Frontal cortex (tissue), 4 donors: Measurements from ENCODE around the gene ABCF2. TPM values are rescaled to one million over a fixed set of nuclear protein-coding genes. Genes with fewer than 3 reads are reported as not detected.
A peak's percentile ranks its signal among the peaks of the same experiment; 100 is the strongest.

ENCODE experiments used
- DNase-seq, 2 donors: peaks; one replicate each; pipeline ENCODE4 v3.0.0; 2012; ENCODE audit warnings: low spot score in 2 of 2
- FAIRE-seq: peaks from 2 replicates; lab custom pipeline; 2012; peaks lifted over from hg19 to GRCh38; lab: Jason Lieb, UNC
- total RNA-seq: library from RNA; depleted of rRNA; stranded (reverse); fragments of >200 nt; gene quantifications from one replicate; pipeline ENCODE4 v1.2.3, GENCODE V29; 2014
- donor health status: control.
- donor health status: control.
- donor health status: control.

ABCF2 gene
- total RNA-seq, 1 donor from 2014 or later: 38.3 TPM

DNA sequence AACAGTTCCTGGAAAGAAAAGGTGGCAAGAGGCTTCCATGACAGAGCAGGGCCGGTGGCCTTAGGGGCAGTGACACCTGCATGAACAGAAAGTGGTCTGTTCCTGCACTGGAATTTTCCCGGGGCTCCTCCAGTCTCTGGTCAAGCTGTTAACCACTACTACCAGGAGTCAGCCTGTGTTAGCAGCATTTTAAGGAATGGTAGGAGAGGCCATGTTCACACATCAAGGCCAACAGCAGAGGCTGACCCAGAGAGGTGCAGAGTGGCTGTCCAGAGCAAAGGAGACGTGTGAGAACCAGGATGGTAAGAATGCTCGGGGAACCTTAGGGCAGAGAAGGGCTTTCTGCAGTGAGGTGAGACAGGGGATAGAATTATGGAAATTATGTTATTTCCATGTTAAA lies 25.3 kb downstream of the ABCF2 start:
- no peak for FAIRE-seq
- DNase-seq: no peak

DNA sequence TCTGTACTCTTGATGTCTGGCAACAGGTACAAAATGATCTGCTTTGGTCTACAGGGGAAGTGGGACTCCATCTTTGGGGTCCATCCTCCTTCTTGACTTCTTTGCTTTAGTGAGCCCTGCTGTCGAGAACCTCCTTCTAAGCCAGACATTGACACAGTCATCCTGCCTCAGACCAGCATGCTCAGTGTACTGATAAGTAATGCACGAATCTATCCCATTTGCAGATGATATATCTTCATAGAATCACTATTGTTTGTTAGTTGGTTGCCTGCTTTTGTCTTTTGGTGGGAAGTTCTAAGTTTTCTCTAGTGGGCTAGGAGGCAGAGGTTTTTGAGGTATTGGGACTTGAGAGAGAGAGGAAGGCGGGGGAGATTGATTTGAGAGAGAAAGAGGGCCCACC lies 25.7 kb downstream of the ABCF2 start:
- no peak for FAIRE-seq

DNA sequence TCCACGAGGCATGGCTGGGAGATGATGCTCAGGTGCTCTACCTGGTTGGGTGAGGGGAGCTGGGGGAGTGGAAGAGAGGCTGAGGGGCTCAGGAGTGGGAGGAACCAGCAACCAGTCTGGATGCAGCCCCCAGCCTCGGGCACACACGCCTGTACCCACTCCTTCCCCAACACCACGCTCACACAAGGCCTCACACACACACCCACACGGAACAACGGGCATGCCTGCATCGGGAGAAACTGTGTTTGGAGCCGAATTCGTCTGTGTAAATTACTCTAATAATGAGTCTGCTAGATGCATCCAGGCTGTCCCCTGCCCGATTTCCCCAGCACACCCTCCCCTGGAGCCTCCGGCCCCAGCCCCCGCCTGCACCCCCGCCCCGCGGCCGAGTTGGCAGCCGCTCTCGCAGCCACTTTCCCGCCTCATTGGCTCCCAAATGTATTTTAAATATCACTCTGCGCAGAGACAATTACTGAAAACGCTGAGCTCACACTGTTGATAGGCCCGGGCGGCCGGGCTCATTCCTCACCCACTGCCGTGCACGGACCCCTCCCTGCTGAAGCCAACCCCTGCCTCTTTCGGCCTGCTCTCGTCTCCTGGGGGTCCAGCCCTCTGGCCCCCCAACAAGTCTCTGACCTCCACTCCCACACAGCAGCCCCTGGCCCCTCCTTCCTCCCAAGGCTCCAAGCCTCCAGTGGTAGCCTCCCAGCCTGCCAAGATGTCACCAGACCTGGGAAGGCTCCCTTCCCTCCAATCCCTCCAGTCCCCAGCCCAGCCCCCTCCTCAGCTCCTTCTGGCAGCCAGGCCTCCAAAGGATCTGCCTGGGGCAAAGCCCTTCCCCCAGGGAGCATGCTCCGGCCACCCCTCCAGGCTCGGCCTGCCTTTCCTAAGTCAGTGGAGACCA lies 27.8 kb downstream of the ABCF2 start:
- peak in 1 of 2 donors; percentile 64 for DNase-seq
- FAIRE-seq: no peak

More for the DNA sequence above, 25.7 kb downstream of the ABCF2 start:
- DNase-seq: no peak

DNA sequence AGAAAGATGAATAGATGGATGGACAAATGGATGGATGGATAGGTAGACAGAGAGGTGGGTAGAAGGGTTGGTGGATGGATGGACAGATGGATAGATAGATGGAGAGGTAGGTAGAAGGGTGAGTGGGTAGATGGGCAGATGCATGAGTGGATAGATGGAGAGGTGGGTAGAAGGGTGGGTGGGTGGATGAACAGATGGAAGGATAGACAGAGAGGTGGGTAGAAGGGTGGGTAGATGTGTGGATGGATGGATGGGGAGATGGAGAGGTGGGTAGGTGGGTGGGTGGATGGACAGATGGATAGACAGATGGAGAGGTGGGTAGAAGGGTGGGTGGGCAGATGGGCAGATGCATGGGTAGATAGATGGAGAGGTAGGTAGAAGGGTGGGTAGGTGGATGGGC lies 29.1 kb downstream of the ABCF2 start:
- DNase-seq: no peak
- FAIRE-seq: no peak

DNA sequence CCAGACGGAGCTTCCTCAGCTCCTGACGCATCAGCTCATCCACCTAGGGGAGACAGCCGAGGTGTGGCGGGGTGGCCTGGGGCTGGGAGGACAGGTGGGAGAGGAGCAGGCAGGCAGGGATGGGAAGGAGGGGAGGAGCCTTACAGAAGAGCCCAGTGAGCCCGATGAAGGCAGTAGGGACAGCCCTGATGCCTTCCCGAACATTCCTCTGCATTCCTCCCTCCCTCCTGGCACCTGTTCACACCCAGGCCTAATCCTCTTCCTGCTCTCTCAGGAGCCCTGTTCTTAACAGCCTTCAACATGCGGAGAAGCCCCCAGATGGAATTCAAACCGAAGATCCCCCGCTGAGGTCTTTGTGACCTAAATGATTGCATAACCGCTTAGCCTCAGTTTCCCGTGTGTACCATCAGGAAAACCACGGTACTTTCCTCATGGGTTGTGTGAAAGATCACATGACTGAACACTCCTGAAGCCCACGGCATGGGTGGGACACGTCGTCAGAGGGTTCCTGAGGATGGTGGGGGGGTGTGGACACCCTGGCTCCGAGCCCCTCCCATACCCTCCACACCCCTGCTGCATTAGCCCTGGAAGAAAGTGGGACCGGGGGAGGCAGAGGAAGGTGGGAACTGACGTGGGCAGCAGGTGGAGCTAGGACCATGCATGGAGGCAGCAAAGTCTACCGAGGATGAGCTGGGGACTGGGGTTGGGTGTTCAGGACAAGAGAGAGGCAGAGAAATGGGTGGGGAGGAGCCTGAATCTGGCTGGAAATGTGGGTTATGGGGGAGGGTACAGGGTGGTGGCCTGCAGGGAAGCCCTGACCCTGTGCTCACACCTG lies 31.2 kb downstream of the ABCF2 start:
- no peak for FAIRE-seq
- DNase-seq: no peak

DNA sequence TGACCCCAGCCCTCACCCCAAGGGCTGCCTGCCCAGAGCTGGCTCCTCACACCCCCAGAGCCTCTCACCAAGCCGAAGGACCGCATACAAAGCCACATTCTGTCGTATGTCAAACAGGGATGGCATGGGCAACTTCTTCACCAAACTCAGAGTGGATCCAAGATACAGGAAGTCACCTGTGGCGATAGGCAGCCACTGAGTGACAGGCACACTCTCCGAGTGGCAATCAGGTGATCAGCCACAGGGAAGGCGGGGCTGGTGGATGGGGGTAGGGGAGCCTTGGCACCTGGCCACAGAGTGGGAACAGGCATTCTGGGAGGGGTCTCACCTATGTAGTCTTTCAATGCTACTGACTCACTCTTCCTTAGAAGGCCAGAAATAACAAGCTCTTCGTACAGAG lies 32.8 kb downstream of the ABCF2 start:
- DNase-seq (no peak), FAIRE-seq (no peak)

DNA sequence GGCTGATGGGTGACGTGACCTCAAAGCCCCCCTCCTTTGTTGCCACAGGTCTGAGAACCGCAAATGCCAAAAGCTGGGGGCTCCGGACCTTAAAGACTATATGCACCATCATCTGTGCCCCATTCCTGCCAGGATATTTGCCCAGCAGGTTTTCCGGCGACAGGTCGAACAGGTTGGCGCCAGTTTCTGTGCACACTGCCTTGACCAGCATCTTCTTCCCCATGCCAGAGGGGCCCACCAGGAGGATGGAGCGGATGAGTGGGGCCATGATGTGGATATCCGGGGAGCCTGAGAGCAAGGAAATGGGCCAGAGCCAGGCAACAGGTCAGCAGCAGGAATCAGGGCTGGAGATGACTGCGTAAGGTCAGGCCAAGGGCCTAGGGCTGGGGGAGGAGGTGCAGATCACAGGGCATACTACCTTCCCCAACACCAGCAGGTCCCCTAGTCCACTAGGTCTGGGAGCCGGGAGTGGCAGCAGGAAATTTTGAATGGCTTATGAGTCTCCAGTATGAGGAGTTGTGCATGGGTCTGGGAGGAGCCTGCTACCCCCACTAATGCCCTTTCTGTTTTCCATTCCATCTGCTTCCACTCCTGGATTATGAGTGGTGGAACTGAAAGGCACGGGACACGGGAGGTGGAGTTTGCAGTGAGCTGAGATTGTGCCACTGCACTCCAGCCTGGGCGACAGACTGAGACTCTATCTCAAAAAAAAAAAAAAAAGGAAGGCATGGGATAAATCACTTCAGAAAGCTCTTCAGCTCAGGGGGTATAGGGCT lies 33.6 kb downstream of the ABCF2 start:
- FAIRE-seq: no peak
- no peak for DNase-seq

DNA sequence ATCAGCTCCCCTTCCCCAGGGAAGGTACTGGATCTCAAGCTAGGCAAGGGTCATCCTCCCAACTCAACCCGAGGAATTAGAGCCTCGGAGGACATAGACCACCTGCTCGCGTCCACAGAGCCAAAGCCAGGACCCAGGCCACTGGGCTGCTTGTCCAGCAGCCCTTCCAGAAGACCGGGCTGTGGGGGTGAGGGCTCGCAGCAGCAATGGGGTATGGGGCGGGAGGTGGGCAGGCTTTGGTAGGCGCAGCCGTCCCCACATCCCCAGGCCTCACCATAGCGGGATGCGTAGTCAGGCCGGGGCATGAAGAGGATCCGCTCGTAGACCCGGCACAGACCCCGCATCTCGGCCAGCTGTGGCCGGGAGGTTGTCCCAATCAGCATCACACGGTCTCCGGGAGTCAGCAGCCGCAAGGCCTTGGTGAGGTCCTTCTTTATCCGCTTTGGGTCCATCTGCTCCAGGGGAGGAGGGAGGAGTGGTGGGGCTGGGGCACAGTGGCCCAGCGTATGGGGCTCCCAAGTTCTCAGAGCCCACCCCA lies 34.9 kb downstream of the ABCF2 start:
- FAIRE-seq (no peak), DNase-seq (no peak)

DNA sequence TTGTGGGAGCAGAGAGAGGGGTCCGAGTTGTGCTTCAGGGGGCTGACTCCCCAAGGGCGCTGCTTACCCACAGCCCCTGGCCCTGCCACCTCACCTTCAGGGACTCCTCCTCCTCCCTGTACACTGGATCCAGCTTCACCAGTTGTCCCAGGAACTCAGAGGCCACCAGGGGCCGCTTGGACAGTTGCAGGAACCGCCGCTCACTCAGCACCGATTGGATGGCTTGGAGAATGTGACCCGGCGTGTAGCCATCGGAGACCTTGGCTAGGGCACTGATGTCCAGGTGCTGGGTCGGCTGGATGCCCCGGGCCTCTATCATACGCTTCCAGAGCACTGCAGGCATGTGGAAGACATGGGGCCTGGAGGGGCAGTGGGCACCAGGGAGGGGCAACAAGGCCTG lies 35.5 kb downstream of the ABCF2 start:
- DNase-seq (no peak), FAIRE-seq (no peak)

DNA sequence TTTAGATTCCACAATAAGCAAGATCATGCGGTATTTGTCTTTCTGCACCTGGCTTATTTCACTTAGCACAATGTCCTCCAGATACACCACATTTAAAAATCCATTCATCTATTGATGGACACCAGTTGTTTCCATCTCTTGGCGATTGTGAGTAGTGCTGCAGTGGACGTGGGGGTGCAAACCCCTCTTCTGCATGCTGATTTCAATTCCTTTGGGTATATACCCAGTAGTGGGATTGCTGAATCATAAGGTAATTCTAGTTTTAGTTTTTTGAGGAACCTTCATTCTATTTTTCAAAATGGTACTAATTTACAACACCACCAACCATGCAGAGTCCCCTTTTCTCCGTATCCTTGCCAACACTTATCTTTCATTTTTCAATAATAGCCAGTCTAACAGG lies 38.0 kb downstream of the ABCF2 start:
- FAIRE-seq (no peak), DNase-seq (no peak)

DNA sequence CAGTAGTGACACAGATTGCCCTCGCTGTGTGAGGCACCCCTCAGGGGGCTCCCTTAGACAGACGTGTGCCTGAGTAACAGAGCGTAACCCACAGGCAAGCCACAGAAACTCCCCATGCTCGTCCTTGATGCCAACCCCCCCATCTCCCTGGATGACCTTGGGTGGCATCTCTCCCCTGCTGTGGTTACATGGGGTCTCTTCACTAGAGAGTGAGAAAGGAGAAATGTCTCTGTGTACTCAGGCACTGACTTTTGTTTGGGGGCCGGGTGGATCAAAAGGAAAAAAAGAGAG lies 38.8 kb downstream of the ABCF2 start:
- no peak for DNase-seq
- no peak for FAIRE-seq

DNA sequence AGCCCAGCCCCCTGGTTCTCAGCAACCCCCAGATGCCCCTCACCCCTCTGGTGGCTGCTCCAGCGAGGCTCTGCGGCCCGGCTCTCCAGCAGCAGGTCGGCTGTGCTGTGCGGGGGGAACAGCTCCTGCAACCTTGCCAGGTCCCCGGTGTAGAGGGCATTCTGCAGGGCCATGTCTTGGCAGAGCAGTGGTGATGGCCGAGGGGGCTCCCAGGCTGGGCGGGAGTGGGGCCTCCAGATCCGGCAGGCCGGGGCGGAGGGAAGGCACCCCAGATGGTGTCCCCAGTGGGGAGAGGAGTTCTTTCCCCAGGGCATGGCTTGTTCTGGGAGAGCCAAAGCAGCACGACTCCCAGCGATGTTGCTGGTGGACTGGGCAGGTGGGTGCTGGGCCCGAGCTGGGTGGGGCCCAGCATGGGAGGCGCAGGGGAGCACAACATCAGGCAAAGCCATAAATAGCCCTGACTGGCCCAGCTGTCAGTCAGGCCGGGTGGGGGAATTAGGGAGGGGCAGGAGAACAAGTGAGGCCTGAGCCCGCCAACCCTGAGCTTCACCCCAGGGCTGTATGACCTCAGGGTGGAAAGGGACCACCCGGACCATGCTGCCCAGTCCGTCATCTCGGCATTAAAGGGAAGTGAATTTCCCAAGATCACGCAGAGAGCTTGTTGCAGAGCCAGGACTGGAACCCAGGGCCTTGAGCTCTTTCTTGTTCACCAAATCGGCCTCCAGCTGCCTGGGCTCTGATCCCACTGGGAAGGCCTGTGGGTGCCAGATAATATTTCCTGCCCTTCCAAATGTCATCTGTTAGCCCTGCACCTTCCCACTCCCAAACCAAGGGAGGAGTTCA lies 39.4 kb downstream of the ABCF2 start:
- FAIRE-seq (no peak), DNase-seq (no peak)

DNA sequence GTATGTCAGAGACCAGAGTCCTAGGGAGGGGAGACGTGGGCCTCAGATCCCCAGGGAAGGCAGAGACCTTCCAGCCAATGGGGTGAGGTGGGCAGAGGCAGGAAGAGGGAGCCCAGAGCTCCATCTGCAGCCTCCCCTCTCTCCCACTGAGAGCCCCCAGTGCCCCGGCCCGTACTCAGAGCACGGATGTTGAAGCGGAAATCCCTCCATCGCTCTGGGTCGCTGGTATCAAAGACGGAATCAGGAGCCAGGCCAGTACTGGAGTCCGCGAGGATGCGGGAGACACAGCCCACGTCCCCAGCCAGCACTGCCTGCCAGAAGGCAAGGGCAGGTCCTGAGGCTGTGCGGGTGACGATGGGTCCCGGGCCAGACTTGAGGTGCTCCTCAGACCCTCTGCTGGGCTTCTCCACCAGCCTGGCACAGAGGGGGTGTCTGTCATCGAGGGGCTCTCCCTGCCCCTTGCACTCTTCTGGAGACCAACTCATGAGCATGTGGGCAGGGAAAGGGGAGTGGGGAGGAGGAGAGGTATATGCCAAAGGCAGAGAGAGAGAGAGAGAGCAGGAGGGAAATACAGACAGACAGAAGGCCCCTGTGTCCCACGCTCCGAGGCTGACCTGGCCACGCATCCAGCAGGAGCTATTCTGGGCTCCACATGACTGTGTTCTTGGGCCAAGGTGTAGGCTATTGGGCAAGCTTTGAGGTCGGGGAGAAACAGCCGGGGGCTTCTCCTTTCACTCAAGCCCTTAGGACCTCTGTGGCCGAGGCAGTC lies 40.2 kb downstream of the ABCF2 start, which contains the start of gene ASB10:
ASB10 (minus strand) TSS at position 611 of the 769 bp plus-strand sequence; CDS start at position 491, 120 bp downstream.
- DNase-seq (no peak), FAIRE-seq (no peak)

DNA sequence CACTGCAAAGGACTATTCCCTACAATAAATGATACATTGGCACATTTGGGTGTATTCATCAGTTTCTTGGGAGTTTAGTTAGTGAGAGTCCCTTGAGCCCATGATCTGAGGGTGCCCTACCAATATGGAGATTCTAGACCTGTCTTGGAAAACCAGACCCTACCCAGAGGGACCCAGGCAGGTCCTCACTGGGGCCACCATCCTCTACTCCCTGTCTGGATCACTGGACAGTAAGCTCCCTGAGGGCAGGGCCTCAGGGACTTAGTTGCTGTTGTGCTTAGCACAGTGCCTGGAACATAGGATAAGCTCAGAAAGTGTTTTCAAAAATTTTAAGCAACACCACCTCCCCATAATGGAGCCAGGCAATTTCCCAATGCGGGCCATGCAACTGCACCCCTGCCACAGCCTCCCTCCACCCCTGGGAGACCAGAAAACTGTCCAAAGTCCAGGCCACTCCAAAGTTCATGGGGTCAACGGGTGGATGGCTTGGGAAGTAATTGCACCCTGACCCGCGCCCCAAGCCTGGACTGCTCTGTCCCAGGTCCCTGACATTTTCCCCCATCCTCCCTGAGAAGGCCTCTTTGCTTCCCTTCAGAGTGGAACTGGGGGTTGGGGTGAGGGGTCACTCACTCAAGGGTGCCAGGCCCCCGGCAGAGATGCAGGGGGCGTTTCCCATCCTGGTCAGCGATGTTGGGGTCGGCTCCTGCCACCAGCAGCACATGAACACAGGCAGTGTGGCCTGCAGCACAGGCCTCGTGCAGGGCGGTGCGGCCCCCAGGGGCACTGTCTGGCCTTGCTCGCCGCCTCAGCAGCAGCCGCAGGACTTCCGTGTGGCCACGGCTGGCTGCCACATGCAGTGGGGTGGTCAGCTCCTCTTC lies 41.0 kb downstream of the ABCF2 start:
- no peak for DNase-seq
- FAIRE-seq: no peak

DNA sequence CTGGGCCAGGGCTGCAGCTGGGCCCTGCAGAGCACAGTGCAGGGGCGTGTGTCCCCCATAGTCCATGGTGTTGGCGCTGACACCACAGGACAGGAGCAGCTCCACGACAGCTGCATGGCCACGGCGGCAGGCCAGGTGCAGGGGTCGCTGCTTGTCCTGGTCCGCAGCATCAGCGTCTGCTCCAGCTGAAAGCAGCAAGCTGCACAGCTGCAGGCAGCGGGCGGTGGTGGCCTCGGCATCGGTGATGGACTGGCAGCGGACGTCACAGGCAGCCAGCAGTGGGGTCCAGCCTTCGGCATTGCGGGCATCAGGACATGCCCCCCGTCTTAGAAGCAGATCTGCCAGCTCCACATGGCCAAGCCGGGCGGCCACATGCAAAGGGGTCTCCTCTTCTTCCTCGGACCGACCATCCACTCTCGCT lies 46.0 kb downstream of the ABCF2 start:
- FAIRE-seq (no peak), DNase-seq (no peak)

DNA sequence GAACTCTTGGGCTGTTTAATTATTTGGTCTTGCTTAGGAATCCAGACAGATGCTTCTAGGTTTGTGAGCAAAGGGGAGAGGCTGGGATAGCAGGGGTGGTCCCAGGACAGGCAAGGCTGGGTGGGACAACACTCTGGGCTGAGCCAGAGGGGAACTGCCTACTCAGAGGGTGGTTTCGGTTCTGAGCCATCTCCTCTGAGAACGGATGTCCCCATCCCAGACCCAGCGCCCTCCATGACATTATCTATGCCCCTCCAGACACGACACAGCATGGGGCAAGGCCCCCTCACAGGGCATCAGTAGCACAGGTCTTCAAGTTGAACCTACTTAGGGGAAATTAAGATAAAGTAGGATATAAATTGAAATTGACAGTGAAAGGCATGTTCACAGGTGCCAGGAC lies 47.1 kb downstream of the ABCF2 start:
- no peak for DNase-seq

DNA sequence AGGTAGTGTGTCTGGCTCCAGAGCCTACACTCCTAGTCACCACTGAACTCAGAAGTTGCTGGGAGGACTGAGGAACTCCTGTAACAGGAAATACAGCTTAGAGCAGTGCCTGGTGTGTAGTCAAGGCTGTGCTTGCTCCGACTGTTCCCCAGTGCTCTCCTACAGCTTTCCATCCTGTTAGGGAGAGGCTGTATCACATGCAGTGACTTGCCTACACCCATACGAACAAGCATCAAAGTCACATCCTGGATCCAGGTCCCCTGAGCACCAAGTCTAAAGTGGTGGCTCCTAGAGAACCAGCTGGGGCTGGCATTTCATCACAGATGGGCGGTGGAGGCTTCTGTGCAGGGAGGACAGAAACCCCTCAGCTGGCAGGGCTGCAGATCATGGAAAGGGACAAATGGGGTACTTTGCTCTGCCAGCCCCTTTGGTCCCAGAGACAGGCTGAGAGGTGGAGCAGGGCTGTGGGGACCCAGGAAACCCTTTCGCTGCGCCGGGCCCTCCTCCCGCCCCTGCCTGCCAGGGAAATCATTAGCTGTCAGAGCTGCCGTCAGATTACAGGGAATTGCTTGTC lies 47.6 kb downstream of the ABCF2 start:
- DNase-seq: no peak
- FAIRE-seq: no peak

More for the DNA sequence above, 47.1 kb downstream of the ABCF2 start:
- FAIRE-seq: no peak
